ENCODE data around the gene GATAD2B.

GRCh38 chr1:153882296-153882912 is 40.4 kb downstream of the GATAD2B start:
- no peak for TF ChIP-seq CTCF (conservative IDR thresholded peaks at IDR 0.05 in 1 of 2, IDR thresholded peaks at IDR 0.05 in 1 of 2; ENCODE audit: extremely low read depth in 1 of 2, insufficient read depth in 1 of 2, low read depth in 1 of 2, low read length in 2 of 2)
- no peak for TF ChIP-seq EZH2 (IDR thresholded peaks at IDR 0.05; ENCODE audit: borderline replicate concordance, low read length)

All from mammary epithelial cell (primary cell).